ENCODE data around the gene FOXP4.

The FOXP4 gene

GRCh38 chr6:41545703-41546474 lies at the start of gene FOXP4:
Gene FOXP4 (plus strand): TSS chr6:41546381. CDS start chr6:41565761, 19,380 bp downstream.
- peak; percentile 93 for DNase-seq (ENCODE audit: low spot score)

- DNase-seq (ENCODE audit: low spot score) = no peak
Observed at GRCh38 chr6:41497573-41497972, 48.6 kb upstream of the FOXP4 start.

GRCh38 chr6:41497994-41498393 lies 48.2 kb upstream of the FOXP4 start:
- no peak for DNase-seq (ENCODE audit: low spot score)

GRCh38 chr6:41498968-41499599 lies 47.1 kb upstream of the FOXP4 start:
- no peak for DNase-seq (ENCODE audit: low spot score)

GRCh38 chr6:41500561-41500960 lies 45.6 kb upstream of the FOXP4 start:
- DNase-seq (ENCODE audit: low spot score) = no peak

- DNase-seq (ENCODE audit: low spot score) = no peak
Observed at GRCh38 chr6:41502566-41502916, 43.6 kb upstream of the FOXP4 start.

- DNase-seq (ENCODE audit: low spot score) = no peak
Observed at GRCh38 chr6:41502917-41503671, 43.1 kb upstream of the FOXP4 start.

- no peak for DNase-seq (ENCODE audit: low spot score)
Observed at GRCh38 chr6:41503827-41504465, 42.2 kb upstream of the FOXP4 start.

GRCh38 chr6:41504466-41505121 lies 41.6 kb upstream of the FOXP4 start:
- DNase-seq (ENCODE audit: low spot score) = no peak

GRCh38 chr6:41505122-41506049 lies 40.8 kb upstream of the FOXP4 start:
- DNase-seq (ENCODE audit: low spot score) = no peak

- DNase-seq (ENCODE audit: low spot score) = no peak
Observed at GRCh38 chr6:41508479-41508878, 37.7 kb upstream of the FOXP4 start.

GRCh38 chr6:41509580-41509979 lies 36.6 kb upstream of the FOXP4 start:
- no peak for DNase-seq (ENCODE audit: low spot score)

GRCh38 chr6:41511443-41512060 lies 34.6 kb upstream of the FOXP4 start:
- no peak for DNase-seq (ENCODE audit: low spot score)

GRCh38 chr6:41512146-41512701 lies 34.0 kb upstream of the FOXP4 start:
- no peak for DNase-seq (ENCODE audit: low spot score)

- no peak for DNase-seq (ENCODE audit: low spot score)
Observed at GRCh38 chr6:41515995-41516394, 30.2 kb upstream of the FOXP4 start.

GRCh38 chr6:41518118-41518517 lies 28.1 kb upstream of the FOXP4 start:
- DNase-seq (ENCODE audit: low spot score) = no peak

GRCh38 chr6:41519305-41519744 lies 26.9 kb upstream of the FOXP4 start:
- DNase-seq (ENCODE audit: low spot score) = no peak

- no peak for DNase-seq (ENCODE audit: low spot score)
Observed at GRCh38 chr6:41519745-41520699, 26.2 kb upstream of the FOXP4 start.
